GM10266 (cell line): ENCODE measurements around the gene FAM53B.

ENCODE experiments used
- DNase-seq: peaks from one replicate; pipeline ENCODE4 v3.0.0; 2012; ENCODE audit errors: extremely low spot score
- TF ChIP-seq, protein P1 (sequence below): IDR thresholded peaks from 2 replicates; pipeline ENCODE4 v1.5.1; 2012; ENCODE audit warnings: mild to moderate bottlenecking, low read depth; ENCODE audit not compliant: control insufficient read depth, insufficient read depth; ENCODE audit errors: missing control alignments

FAM53B gene

DNA sequence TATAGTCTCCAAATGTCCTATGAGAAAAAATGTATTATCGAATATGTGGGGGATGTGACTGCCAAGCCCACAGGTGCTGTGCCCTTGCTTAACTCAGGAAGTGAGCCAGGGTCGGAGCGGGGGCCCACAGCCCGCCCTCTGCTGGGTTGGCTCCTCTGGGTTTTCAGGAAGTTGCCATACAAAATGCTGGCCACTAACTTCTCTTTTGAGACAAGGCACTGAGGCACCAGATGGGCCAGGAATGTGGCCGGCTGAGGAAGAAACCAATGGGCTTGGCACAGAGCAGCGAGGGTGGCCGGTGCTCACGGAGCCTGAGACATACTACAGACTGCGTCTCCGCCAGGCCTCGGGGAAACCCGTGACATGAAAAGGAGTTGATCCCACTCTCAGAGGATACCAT lies 58.9 kb downstream of the FAM53B start:
- no peak for DNase-seq
- TF ChIP-seq, protein P1, sequence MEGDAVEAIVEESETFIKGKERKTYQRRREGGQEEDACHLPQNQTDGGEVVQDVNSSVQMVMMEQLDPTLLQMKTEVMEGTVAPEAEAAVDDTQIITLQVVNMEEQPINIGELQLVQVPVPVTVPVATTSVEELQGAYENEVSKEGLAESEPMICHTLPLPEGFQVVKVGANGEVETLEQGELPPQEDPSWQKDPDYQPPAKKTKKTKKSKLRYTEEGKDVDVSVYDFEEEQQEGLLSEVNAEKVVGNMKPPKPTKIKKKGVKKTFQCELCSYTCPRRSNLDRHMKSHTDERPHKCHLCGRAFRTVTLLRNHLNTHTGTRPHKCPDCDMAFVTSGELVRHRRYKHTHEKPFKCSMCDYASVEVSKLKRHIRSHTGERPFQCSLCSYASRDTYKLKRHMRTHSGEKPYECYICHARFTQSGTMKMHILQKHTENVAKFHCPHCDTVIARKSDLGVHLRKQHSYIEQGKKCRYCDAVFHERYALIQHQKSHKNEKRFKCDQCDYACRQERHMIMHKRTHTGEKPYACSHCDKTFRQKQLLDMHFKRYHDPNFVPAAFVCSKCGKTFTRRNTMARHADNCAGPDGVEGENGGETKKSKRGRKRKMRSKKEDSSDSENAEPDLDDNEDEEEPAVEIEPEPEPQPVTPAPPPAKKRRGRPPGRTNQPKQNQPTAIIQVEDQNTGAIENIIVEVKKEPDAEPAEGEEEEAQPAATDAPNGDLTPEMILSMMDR: no peak

DNA sequence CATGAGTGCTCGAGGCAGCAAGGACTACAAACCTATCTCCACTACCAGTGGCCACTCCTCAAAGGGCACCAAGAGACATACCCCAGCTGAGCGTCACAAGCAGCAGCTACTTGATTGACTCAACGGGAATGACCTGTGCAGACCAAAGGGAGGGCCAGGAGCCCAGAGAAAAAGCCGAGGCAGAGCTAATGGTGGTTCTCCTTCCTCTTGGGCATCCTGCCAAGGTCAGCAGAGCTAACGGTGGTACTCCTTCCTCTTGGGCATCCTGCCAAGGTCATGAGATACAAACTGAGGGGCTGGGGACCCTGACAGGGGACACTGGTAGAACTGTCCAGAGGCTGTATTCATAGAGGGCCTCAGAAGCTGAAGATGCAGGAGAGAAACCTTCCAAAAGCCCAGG lies 60.4 kb downstream of the FAM53B start:
- no peak for DNase-seq
- TF ChIP-seq, protein P1: no peak

DNA sequence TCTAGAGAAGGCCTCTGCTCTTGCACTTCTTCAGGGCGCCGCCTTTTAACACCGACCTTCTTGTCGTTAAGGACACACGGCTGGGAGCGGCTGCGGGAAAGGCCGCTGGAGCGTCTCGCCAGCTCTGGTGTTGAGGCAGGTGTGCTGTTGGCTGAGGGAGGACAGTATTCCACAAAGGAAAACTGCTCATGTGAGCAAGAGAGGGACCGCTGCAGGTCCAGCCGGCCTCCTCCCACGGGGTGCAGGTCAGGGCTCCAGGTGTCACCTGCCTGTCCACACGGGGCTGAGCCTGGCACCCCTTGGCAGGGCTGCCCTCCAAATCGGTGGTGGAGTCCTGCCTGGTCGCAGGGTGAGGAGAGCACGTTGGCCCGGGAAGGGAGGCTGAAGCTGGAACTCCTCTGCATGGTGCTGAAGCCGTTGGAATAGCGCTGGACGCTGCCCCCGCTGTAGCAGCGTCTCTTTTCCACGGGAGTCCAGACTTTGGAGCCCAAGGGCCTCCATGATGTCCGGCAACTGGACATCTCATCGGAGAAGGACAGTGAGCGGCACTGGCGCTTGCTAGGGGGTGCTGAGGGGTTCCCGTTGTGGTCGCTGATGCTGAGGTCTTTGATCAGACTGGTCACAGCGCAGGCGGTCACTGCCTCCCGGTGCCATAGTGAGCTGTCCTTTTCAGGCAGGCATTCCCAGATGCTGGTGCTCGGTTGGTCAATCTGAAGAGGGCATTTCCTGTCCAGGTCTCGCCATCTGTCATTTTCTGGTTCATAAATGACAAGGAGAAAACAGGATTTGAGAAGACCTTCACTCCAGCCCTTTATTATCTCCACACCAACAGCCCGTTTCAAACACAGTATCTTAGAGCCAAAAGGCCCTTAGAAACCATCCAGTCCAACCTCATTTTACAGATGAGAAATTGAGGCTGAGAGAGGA lies 62.3 kb downstream of the FAM53B start:
- no peak for DNase-seq
- TF ChIP-seq, protein P1: no peak

DNA sequence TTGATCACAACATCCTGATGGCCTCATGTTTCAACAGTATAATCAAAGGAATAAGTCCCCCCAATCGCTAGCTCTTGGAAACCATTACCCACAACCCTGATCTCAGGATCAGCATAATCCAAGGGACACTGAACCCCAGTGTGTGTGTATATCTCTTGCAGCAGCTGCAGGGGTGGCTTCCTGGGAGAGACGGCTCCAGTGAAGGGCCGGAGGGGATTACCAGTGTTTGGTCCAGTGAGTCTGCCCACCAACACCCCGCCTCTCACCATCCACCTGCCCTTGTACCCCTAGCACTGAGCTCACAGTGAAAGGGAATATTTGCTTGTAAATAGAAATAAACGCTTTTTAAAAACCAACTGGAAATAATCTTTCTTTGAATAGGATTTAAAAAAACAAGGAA lies 63.1 kb downstream of the FAM53B start:
- TF ChIP-seq, protein P1: no peak
- no peak for DNase-seq

DNA sequence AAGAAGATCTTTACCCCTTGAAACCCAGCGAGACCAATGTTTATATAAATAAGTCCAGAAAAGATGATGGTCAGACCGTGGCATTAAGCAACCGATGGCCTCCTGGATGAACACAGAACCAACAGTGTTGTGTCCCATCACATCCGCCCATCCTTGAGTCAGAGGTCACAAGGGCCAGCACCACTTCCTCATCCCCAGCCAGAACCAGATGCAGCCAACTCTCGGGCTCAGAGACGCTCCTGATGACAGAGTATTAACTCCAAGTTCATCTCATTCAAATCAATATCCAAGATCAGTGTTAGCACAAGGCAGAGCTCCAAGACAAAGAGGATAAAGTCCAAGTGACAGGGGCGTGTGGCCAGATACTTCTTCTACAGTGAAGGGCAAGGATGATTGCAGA lies 63.5 kb downstream of the FAM53B start:
- TF ChIP-seq, protein P1: no peak

DNA sequence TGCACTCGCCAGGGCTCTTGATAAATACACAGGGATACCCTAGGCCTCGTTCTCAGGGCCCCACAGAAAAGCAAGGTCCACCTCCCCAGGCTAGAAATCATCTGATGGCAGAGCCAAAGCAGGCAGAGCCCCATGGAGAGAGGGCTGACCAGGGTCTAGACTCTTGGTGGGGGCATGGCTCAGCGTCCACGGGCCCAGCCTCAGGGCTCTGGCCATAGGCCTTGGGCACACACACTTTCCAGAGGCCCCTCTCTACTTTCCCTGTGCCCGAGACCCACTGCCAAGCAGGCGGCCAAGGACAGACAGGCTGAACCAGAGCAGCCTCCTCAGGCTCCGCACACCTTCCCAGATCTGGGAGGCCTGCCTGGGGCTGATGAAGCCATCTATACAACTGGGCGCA lies 64.8 kb downstream of the FAM53B start:
- TF ChIP-seq, protein P1: no peak
- no peak for DNase-seq

More for the DNA sequence above, 63.5 kb downstream of the FAM53B start:
- no peak for DNase-seq

DNA sequence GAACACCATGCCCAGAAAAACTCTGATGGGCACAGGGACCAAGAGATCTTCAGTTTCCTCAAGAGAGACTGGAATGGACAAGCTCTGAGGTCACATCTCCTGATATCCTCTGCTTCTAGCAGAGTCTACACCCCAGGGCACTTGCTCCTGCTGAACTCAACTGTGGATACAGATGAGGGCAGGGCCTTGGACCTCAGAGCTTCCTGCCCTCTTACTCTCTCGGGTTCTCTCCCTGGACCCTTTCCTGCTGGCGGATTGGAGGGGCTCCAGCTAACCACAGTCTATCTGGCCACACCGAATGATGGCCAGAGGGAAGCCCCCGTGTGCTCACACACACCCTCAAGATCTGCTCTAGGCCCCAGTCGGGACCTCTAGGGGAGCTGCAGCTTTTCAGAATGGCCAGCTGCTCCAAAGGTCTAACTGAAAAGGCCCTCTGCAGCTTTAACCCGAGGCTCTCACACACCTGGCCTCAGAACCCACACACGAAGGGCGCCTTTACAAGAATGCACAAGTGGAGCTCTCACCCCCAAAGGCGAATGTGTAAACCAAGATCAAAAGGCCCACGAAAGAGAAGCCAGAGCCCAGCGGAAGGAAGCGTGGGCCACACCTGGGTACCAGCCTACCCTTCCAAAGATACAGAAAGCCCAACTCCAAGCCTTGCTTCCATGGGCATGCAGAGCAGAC lies 65.5 kb downstream of the FAM53B start:
- TF ChIP-seq, protein P1: no peak
- no peak for DNase-seq
